Measurements from ENCODE around the gene SLC6A12. TPM values are rescaled to one million over a fixed set of nuclear protein-coding genes. Genes with fewer than 3 reads are reported as not detected.

SLC6A12 gene
- total RNA-seq, 1 experiment from 2014 or later, result 0.79 TPM

DNA sequence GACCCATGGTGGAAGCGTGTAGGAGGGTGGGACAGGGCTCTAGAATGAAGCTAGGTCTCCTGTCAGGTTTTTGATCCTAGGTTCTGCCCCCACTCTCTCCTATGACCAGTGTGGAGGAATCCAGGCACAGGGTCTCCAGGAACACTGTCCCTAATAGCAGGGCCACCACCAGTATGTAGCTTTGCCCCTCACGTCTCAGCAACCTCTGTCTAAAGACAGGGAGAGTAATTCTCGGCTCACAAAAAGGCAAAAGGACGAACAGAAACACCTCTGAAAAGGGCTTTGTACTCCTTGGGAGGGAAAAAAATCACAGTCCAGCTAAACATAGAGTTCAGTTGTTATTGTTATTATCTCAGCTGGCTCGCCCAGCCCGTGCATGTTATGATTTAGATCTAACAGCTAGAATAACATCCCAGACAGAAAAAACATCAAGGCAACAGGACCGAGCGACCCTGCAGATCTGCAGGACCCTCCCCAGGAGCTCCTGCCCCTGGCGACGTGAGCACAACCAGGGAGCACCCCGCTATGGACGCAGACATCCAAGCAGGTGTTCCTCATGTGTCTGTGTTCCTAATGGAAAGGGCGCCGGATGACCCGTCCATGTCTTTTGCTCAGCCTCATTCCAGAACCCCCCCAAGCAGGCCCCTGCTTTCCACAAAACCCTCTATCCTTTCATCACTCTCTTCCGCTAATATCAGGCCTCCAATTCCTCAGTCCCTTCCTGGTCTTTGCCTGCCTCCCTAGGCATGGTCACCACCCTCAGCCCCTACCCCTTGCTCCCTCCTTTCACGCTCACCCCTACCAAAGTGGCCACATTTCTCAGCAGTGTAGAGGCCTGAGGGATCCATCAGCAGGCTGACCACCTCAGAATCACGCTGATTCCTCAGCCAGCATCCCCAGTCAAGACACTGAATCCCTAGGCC lies 14.2 kb upstream of the SLC6A12 start:
- CTCF ChIA-PET, result interaction anchor here (0.8 to 1.8 kb wide), 3 partner anchors 8 to 40 kb away, joined by 3 to 6 read pairs (median 4); no protein-coding TSS in a partner anchor

GRCh38 chr12:227286-227915 lies 13.4 kb upstream of the SLC6A12 start:
- POLR2A ChIA-PET, result no interaction called here

More for the DNA sequence above, 14.2 kb upstream of the SLC6A12 start:
- DNase-seq (ENCODE audit: low spot score) (no peak), ATAC-seq (no peak)
- Mint-ChIP-seq H3K27me3 (ENCODE audit: low read depth) (peaks cover 5% of the 10 kb centered on the region; the same call in 1 of the 2 replicates), H3K27ac (no peak overlapping the region), H3K4me3 (no peak overlapping the region), H3K36me3 (no peaks in the 10 kb centered on the region), H3K9me3 (no peaks in the 10 kb centered on the region), H3K4me1 (peaks cover 13% of the 10 kb centered on the region)
- TF ChIP-seq ZNF232 (CRISPR knock-in tag; IDR thresholded peaks at IDR 0.05) (no peak), TCF7 (CRISPR knock-in tag; IDR thresholded peaks at IDR 0.05; ENCODE audit: low read depth) (no peak)
- TF ChIP-seq, protein P1, sequence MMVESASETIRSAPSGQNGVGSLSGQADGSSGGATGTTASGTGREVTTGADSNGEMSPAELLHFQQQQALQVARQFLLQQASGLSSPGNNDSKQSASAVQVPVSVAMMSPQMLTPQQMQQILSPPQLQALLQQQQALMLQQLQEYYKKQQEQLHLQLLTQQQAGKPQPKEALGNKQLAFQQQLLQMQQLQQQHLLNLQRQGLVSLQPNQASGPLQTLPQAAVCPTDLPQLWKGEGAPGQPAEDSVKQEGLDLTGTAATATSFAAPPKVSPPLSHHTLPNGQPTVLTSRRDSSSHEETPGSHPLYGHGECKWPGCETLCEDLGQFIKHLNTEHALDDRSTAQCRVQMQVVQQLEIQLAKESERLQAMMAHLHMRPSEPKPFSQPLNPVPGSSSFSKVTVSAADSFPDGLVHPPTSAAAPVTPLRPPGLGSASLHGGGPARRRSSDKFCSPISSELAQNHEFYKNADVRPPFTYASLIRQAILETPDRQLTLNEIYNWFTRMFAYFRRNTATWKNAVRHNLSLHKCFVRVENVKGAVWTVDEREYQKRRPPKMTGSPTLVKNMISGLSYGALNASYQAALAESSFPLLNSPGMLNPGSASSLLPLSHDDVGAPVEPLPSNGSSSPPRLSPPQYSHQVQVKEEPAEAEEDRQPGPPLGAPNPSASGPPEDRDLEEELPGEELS (CRISPR knock-in tag; IDR thresholded peaks at IDR 0.05), result no peak
- POLR2A ChIA-PET, result no interaction called here

More at GRCh38 chr12:227286-227915, 13.4 kb upstream of the SLC6A12 start:
- H3K27ac Mint-ChIP-seq, result no peak overlapping the region
- DNase-seq (ENCODE audit: low spot score) (no peak), ATAC-seq (no peak)
- H3K9me3 Mint-ChIP-seq, result no peaks in the 10 kb centered on the region
- CTCF ChIA-PET, result interaction anchor here (0.8 to 1.8 kb wide), 3 partner anchors 7 to 39 kb away, joined by 3 to 6 read pairs (median 4); no protein-coding TSS in a partner anchor
- peaks cover 13% of the 10 kb centered on the region for H3K4me1 Mint-ChIP-seq
- H3K36me3 Mint-ChIP-seq, result no peaks in the 10 kb centered on the region
- peaks cover 5% of the 10 kb centered on the region; the same call in 1 of the 2 replicates for H3K27me3 Mint-ChIP-seq (ENCODE audit: low read depth)
- H3K4me3 Mint-ChIP-seq, result no peak overlapping the region
- TF ChIP-seq TCF7 (CRISPR knock-in tag; IDR thresholded peaks at IDR 0.05; ENCODE audit: low read depth) (no peak), NFATC4 (CRISPR knock-in tag; IDR thresholded peaks at IDR 0.05) (no peak), PRDM15 (CRISPR knock-in tag; IDR thresholded peaks at IDR 0.05) (no peak), SOX15 (CRISPR knock-in tag; IDR thresholded peaks at IDR 0.05) (no peak), ZNF263 (CRISPR knock-in tag; IDR thresholded peaks at IDR 0.05; ENCODE audit: low read depth) (no peak), ZNF138 (CRISPR knock-in tag; conservative IDR thresholded peaks at IDR 0.05) (no peak), HMGA2 (CRISPR knock-in tag; IDR thresholded peaks at IDR 0.05) (no peak), ZNF121 (CRISPR knock-in tag; IDR thresholded peaks at IDR 0.05) (no peak), ARID4B (CRISPR knock-in tag; IDR thresholded peaks at IDR 0.05; ENCODE audit: borderline replicate concordance) (no peak), JUN (CRISPR knock-in tag; IDR thresholded peaks at IDR 0.05) (no peak)
- TF ChIP-seq, protein P2, sequence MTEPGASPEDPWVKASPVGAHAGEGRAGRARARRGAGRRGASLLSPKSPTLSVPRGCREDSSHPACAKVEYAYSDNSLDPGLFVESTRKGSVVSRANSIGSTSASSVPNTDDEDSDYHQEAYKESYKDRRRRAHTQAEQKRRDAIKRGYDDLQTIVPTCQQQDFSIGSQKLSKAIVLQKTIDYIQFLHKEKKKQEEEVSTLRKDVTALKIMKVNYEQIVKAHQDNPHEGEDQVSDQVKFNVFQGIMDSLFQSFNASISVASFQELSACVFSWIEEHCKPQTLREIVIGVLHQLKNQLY (CRISPR knock-in tag; IDR thresholded peaks at IDR 0.05), result no peak
- TF ChIP-seq, protein P3, sequence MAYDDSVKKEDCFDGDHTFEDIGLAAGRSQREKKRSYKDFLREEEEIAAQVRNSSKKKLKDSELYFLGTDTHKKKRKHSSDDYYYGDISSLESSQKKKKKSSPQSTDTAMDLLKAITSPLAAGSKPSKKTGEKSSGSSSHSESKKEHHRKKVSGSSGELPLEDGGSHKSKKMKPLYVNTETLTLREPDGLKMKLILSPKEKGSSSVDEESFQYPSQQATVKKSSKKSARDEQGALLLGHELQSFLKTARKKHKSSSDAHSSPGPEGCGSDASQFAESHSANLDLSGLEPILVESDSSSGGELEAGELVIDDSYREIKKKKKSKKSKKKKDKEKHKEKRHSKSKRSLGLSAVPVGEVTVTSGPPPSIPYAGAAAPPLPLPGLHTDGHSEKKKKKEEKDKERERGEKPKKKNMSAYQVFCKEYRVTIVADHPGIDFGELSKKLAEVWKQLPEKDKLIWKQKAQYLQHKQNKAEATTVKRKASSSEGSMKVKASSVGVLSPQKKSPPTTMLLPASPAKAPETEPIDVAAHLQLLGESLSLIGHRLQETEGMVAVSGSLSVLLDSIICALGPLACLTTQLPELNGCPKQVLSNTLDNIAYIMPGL (CRISPR knock-in tag; IDR thresholded peaks at IDR 0.05), result no peak
- TF ChIP-seq, protein P4, sequence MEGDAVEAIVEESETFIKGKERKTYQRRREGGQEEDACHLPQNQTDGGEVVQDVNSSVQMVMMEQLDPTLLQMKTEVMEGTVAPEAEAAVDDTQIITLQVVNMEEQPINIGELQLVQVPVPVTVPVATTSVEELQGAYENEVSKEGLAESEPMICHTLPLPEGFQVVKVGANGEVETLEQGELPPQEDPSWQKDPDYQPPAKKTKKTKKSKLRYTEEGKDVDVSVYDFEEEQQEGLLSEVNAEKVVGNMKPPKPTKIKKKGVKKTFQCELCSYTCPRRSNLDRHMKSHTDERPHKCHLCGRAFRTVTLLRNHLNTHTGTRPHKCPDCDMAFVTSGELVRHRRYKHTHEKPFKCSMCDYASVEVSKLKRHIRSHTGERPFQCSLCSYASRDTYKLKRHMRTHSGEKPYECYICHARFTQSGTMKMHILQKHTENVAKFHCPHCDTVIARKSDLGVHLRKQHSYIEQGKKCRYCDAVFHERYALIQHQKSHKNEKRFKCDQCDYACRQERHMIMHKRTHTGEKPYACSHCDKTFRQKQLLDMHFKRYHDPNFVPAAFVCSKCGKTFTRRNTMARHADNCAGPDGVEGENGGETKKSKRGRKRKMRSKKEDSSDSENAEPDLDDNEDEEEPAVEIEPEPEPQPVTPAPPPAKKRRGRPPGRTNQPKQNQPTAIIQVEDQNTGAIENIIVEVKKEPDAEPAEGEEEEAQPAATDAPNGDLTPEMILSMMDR (IDR thresholded peaks at IDR 0.05), result no peak
